GM18867 (cell line): ENCODE data around the gene GNAI3.
A peak's percentile ranks its signal among the peaks of the same experiment; 100 is the strongest.

Source experiments
- ATAC-seq: cut with Tn5 transposase; IDR thresholded peaks from one replicate; pipeline ENCODE4 v1.9.1; 2021; ENCODE audit warnings: mild to moderate bottlenecking, moderate library complexity; ENCODE audit not compliant: unreplicated experiment

The GNAI3 gene

DNA sequence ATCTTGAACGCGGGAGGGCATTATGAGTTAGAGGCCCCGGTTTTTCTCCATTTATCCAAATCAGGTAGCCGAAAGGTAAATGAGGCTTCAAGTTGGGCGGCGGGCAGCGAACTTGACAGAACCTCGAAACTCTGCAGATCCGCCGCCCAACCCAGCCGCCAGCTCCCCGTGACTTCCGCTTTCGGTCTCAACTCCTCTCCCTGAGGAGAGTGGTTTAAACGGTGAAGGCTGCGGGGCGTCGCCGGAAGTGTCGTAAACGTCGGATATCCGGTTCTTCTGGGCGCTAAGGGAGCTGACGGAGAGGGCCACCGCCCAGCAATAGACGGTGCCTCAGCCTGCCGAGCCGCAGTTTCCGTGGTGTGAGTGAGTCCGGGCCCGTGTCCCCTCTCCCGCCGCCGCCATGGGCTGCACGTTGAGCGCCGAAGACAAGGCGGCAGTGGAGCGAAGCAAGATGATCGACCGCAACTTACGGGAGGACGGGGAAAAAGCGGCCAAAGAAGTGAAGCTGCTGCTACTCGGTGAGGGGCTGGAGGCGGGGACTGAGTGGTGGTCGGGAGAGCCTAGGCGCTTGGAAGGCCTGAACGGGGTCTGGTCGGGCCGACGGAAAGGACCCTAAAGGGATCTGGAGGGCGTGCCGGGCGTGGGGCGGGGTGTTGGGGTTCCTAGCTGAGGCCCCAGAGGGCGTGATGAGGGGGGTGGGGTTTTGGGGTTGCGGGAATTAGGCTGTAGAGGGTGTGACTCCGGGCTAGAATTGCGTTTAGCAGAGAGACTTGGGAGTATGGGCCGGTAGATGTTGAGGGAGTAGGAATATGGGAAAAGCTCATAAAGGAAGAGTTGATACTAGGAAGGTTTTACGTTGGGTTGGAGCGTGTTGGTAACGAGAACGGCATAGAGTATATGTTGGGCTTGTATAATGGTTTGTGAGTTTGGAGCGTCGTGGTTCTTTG lies at the start of gene GNAI3:
GNAI3 (plus strand) TSS at position 295 of the 947 bp plus-strand sequence; CDS start at position 401, 106 bp downstream.
- peak; percentile 84 for ATAC-seq

DNA sequence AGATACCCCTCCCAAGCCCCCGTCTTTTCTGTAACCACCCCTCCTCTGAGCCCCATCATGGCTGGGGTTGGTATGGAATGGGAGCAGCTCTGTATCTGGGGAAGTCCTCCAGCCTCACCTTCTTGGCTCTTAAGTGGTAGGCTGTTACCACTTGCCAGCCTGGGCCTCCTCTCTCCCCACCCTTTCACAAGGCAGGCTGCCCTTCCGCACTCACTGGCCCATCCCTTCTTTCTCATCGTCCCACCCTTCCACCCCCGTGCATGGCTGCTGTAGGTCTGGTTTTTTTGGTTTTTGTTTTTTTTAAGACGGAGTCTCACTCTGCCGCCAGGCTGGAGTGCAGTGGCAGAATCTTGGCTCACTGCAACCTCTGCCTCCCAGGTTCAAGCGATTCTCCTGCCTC lies 49.3 kb upstream of the GNAI3 start:
- no peak for ATAC-seq

DNA sequence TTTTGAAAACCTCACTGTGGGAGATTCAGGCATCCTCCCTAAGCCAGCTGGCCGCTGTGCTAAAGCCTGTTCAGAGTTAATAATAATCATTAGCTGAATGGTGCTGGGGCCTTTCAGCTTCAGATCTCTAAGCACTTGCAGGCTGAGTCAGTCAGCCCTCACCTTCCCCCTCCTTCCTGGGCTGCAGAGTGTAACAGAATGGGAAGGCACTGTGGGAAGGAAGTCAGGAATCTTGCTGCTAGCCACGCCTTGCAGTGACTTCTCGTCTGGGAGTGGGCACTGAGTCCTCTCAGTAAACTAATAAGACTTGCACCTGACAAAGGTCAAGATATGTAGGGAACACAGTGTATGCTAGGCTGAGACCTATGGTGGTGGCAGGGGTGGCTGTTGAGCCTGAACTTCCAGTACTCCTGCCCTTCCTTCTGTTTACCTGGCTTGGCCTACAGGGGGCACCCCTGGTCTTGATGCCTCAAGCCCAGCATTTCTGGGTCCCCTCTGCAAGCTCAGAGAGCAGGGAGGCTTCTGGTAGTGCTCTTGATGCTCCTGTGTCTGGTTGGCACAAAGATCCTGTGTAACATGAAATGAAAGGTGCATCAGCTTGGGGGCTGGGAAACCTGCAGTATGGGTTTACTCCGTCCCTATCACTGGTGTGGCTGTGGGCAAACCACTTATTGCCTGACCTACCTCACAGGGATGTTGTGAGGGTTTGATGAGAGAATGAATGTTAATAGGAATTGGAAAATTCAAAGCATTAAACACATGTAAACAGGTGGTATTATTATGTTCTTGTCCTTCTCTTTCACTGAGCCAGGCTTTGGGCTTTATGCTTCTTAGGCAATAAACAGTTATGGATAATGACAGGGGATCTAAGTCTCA lies 48.5 kb upstream of the GNAI3 start:
- ATAC-seq = no peak

DNA sequence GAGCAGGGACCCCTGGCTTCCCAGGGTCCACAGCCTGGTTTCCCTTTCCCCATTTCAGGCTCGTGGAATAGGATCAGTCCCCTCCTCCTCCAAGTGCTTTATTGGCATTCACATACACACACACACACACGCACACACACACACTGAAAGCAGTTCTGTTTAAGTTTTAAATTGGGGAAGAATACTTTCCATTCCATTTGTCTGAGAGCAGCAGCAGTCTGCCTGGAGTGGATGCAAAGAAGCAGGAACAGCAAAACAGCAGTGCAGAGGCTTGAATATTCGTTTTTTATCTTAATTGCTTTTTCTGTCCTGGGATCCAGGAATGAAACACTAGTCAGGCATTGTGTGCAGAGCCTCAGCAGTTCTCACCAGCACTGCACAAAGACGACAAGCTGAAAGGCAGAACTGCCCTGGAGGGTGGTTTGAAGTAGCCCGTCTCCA lies 47.5 kb upstream of the GNAI3 start:
- ATAC-seq = no peak

DNA sequence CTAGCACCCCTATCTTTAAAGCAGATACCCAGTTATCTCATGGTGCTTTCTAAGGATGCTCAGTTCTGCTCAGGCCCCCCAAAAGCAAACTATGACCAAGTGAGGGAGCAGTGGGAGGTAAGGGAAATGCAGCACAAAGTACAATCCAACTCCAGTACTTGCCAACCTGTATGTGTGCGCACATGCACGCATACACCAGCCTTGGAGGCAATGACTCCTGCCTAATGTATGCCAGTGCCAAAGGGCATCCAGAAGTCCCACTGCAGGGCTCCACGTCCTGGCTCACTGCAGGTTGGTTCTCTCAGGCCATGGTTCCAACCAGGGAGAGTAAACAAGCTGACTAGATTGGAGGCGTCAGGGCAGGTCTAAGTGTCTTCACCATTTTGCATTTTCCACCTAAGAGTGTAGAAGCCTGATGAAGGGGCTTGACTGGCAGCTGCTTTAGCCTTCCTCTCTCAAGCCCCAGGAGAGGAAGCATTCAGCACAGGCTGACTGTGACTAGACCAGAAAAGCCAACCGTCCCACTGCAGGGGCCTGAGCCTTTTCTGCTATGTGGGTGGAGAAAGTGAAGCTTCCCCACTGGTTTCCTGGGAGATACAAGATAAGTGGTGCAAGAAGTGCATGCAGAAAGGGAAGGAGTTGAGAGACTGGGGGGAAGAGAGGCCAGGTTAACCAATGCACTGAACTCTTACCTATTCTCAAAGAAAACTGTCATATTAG lies 46.6 kb upstream of the GNAI3 start:
- no peak for ATAC-seq

DNA sequence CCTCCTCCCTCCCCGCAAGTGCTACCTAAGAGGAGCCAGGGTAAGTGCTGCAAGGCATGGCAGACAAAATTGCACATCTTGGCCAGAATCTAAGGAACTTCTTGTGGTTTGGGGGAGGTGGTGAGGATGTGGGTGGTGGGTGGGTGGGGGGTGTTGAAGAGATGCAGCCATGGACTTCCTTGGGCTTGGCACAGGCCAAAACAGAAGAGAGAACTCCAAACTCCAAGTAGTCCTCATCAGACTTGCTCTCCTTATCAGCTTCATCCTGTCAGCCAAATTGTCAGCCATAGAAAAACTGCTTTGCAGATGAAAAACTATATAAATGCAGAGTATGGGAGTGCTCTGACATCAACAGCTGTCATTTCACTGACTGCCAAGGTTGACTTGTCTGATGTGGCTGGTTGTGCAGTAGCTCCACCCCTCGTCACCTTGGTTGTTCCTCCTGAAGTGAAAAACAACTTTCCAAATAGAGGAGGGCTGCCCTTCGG lies 46.0 kb upstream of the GNAI3 start:
- ATAC-seq = no peak

DNA sequence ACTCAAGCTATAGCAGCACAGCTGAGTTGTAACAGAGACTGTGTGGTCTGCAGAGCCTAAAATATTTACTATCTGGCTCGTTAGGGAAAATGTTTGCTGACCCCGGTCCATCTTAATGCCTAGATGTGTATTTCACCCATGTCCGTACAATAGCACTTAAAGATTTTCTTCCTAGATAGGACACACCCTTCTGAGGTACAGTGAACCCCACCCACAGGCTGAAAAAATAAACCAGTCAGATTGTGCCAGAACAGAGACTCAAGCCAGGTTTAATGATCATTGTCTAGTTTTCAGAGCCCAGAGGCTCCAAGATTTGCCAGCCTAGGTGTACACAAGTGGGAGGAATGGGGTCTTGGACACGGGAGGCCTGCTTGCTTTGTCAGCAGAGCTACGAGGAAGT lies 44.5 kb upstream of the GNAI3 start:
- ATAC-seq = no peak

DNA sequence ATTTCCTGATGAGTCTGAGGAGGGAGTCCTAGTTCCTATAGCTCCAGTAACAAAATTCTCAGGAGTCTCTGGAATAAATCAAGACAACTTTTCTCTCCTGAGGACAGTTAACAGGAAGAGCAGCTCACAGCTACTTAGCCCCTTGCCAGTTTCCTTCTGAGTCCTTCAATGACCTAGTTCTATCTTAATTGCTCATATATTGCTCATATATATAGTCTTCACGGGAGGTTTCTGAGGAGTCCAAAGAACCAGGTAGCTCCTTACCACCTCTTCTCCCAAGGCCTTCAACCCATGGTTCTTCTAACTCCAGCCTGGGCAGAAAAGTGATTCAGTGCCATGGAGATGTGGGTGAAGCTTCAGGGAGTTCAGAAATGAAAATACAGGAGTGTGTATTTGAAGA lies 43.4 kb upstream of the GNAI3 start:
- ATAC-seq = no peak

DNA sequence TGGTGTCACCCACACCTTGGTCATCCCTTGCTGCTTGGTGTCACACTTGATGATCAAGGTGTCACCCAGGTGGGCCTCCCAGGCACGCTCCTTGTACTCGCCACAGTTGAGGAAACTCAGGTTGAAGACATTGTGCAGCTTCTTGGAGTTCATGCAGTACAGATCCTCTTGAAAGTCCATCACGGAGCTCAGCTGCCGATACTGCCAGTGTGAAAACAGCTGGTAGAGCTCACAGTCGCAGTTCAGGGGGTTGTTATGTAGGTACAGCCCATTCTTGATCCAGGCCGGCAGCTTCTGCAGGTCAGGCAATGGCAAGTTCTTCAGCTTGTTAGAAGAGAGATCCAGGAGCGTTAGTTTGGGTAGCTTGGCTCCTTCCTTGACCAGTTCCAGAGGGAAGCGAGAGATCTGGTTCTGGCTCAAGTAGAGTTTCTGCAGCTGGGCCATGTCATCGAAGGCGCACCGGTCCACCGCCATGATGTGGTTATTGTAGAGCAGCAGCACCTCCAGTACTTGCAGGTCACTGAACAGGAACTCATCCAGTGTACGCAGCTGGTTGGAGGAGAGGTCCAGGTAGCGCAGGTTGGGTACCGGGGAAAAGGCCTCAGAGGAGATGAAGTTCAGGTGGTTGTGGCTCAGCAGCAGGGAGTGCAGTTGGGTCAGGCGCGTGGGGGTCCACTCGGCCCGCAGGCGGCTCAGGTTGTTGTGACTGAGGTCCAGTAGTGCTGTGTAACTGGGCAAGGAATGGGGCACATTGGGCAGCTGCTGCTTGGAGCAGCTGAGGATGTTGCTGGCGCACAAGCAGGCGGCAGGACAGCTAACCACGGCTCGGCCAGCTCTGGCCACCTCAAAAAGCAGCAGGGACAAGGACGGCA lies 40.2 kb upstream of the GNAI3 start:
- ATAC-seq = no peak

DNA sequence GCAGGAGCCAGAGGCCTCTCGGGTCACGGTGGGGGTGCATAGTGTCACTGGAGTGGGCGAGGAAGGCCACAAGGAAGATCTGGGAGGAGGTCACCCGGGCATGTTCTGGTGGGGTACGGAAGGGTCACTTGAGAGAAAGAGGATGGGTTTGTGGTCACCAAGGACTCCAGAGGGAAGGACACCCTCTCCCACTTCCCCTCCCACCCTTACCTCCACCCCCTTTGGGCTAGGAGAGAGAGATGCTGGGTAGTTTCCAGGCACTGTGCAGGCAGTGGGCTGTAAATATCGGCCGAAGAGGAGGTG lies 39.6 kb upstream of the GNAI3 start:
- ATAC-seq = no peak

DNA sequence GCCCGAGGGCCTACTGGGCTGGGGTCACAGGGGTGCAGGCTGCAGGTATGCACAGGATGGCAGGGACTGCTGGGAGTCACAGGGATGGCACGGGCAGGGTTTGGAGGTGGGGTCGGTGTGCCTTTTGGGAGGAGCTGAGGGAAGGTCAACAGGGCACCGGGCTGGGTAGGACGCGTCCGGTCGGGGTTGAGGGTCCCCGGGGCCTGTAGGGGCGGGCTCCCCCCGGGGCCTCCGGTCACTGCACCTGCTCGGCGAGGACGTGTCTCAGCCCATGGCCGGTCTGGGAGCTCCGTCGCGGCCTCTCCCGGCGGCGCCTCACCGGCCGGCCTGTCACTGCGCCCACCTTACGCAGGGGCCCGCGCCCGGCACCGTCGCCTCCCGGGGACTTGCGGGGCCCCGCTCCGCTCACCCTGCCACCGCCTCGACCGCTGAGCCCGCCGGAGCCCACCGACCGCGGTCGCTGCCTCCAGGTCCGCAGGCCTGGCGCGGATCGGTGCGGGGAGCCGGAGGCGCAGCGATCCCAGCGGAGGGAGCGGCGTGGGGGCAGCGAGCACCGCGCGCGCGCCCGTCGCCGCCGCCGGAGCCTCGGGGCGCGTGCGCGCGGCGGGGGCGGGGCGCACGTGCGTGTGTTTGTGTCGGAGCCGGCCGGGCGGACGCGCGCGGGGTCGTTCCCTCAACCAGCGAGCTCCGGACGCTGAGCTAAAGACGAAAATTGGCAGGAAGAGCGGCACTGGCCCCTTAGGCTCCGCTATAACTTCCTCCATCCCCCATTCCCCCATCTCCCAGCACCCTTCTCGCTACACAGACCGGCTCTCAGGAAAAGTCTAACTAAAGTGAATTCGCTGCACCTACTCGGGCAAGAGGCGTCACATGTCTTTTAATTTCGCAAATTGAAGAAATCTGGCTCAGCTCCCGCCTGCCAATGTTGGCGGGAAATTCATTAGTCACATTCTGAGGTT lies 39.0 kb upstream of the GNAI3 start, which contains the start of gene AMIGO1:
AMIGO1 (minus strand) TSS at position 552 of the 959 bp plus-strand sequence. CDS start 815 bp downstream, outside the sequence.
- ATAC-seq = peak; percentile 66

DNA sequence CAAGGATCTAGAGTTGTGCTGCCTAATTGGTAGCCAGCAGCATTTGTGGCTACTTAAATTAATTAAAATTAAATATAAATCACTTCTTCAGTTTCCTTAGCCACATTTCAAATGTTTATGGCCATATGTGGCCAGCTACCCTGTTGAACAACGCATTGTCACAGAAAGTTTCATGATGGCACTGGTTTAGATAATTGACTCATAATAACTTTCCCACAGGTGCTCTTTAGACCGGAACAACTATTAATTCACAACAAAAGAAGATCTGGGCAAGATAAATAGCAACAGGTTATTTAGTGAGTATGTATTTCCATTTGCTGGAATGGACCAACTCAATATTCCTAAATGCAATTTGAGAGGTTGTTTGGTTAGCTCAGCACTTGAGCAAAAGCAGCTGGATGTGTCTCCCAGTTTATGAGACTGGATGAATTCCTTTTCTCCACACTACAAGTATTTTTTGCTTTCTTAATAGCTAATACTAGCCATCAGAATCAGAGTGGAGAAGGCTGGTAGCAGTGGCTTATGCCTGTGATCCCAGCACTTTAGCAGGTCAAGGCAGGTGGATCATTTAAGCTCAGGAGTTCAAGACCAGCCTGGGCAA lies 35.2 kb upstream of the GNAI3 start:
- no peak for ATAC-seq

DNA sequence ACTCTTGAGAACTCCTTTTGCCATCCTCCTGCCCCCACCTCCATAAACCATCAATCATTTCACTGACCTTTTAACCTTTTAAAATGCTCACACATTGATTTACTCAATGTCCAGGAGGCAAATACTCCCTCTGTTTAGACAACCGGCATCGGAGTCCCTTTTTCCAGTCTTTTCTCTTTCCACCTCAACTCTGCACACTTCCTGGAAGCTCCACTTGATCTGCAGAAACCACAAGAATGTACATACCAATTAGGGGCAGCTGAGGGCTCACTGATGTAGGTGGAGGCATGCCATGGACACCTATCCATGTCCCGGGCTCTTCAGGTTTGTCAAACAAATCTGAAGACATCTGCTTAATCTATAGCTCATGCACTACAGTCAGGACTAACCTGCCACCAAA lies 33.6 kb upstream of the GNAI3 start:
- no peak for ATAC-seq

DNA sequence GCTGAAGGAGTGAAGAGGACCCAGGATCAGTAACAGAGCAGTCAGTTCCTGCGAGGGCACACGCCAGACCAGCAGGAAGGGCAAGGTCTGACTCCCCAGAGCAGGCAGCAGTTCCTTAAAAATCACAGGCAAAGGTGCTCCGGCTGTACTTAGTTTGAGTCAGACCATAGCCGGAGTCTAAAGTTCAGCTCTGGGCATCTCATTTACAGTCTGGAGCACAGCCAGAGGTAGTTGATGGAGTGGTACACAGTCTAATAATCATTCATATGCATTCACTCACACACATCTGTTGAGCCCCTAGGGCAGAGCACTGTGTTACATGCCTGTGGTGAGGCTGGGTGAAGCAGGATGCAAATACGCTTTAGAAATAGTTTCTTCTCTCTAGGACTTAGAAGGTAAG lies 31.5 kb upstream of the GNAI3 start:
- no peak for ATAC-seq

DNA sequence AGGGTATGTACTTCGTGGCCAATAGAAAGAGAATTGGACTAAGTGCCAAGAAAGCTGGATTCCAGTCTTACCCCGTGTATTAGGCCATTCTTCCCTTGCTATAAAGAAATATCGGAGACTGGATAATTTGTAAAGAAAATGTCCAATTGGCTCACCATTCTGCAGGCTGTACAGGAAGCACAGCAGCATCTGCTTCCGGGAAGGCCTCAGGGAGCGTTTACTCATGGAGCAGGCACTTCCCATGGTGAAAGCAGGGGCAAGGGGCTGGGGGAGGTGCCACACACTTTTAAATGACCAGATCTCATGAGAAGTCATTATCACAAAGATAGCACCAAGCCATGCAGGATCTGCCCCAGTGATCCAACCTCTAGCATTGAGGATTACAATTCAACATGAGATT lies 31.1 kb upstream of the GNAI3 start:
- no peak for ATAC-seq

DNA sequence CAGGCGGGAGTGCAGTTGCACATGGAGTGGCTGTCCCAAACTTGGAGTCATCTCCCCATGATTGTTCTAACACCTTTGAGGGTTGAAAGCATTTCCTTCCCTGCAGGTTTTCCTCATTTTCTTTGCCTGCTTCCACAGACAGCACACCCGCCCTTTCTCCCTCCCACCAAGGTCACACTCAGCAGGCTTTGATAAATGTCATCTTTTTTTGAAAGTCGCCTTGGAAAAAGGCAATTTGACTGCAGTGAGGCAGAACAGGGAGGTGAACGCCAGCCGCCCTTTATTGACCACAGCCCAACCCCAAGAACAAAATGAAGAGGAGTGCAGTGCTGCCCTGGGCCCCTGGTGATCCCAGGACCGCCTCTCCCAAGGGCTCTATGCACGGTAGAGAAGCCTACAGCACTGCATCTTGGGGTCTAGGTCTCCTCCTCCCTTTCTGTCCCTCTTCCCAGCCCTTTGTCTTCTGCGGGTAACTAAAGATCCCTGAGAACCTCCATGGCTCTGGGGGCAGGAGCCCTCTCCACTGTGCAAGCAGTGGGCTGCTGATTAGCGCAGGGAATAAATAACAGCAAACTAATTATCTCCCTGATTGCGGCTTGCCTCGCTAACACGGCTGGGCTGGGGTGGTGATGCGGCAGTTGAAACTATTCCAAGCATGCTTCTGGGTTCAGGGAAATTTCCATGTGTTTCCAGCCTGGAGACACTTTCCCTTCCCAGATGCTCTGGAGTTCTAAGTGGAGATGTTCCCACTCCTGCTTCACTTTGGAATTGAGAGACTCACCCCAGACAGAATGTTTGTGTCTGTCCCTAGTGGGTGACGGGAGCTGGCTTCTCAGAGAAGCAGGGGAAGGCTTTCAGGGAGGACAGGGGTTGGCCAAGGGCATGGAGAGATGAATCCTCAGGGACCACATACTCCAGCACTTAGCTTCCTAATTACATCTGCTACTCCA lies 27.1 kb upstream of the GNAI3 start:
- no peak for ATAC-seq

DNA sequence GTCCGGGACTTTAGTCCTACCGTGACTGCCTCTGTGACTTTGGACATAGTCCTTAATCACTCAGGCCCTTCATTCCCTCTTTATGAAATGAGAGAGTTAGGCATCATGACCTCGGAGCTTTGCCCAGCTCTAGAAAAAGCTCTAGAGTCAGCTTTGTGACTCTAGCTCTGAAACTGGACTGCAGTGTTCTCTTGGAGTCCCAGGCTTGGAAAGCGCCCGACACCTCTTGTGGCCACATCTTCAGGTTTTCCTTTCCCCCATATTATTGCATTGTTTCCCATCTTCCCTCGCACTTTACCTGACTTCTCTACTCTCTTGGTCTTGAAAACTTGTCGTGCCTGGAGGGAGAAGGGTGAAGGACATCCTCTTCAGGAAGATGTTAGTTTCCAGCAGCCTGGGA lies 26.4 kb upstream of the GNAI3 start:
- no peak for ATAC-seq
